IMR-90 (cell line): ENCODE results near the gene PRDM15. TPM values are rescaled to one million over a fixed set of nuclear protein-coding genes. Genes with fewer than 3 reads are reported as not detected.

Experiments used
- ATAC-seq: fragments of 200-7000 bp; cut with Tn5 transposase; 2 replicates; pipeline ENCODE4 v1.9.1; 2020; ENCODE audit warnings: low read depth, mild to moderate bottlenecking, moderate library complexity
- BruUV-seq: library from RNA; stranded (reverse); fragments of 400-500 nt; replicated peaks from 2 replicates; lab custom pipeline; 2021; lab: Mats Ljungman, UMichigan
- CTCF ChIA-PET: fragments of 300-600 bp; formaldehyde crosslinking; extraction: SDS; loops from one replicate; lab custom pipeline; 2021; ENCODE audit warnings: antibody characterized with exemption; lab: Yijun Ruan, JAX
- POLR2A ChIA-PET: fragments of 300-600 bp; sonication (Branson Sonifier 250); formaldehyde crosslinking; loops from one replicate; lab custom pipeline; 2022; ENCODE audit warnings: antibody characterized with exemption; ENCODE audit not compliant: unreplicated experiment; lab: Charles Lee
- DNase-seq: peaks from one replicate; pipeline ENCODE4 v3.0.0; 2013
- H2AFZ ChIP-seq: replicated peaks from 2 replicates; pipeline ENCODE3; 2013; ENCODE audit warnings: low read length, mild to moderate bottlenecking; ENCODE audit not compliant: poor library complexity
- H2AK5ac ChIP-seq: 2 replicates; pipeline ENCODE4 v1.6.1; 2013; ENCODE audit warnings: low read depth, low read length, inconsistent platforms
- H2AK9ac ChIP-seq: replicated peaks from 2 replicates; pipeline ENCODE3; 2013; ENCODE audit warnings: mild to moderate bottlenecking, low read depth, low read length, moderate library complexity; ENCODE audit not compliant: poor library complexity
- H2BK120ac ChIP-seq: 2 replicates; pipeline ENCODE4 v1.6.1; 2013; ENCODE audit warnings: low read depth, low read length, inconsistent platforms
- H2BK15ac ChIP-seq: 3 replicates; pipeline ENCODE4 v1.6.1; 2013; ENCODE audit warnings: low read depth, low read length, inconsistent platforms
- H2BK20ac ChIP-seq: 2 replicates; pipeline ENCODE4 v1.6.1; 2013; ENCODE audit warnings: low read depth, mild to moderate bottlenecking, inconsistent platforms, low read length, moderate library complexity
- H2BK5ac ChIP-seq: 2 replicates; pipeline ENCODE4 v1.6.1; 2013; ENCODE audit warnings: mild to moderate bottlenecking, low read depth, low read length, inconsistent platforms; ENCODE audit not compliant: poor library complexity, severe bottlenecking
- H3K14ac ChIP-seq: replicated peaks from 2 replicates; pipeline ENCODE4 v1.6.1; 2013; ENCODE audit warnings: low read depth, low read length, inconsistent platforms
- H3K18ac ChIP-seq: 2 replicates; pipeline ENCODE4 v1.6.1; 2013; ENCODE audit warnings: low read depth, low read length, control low read depth
- H3K23ac ChIP-seq: 2 replicates; pipeline ENCODE4 v1.6.1; 2013; ENCODE audit warnings: low read depth, low read length, inconsistent platforms
- H3K27ac ChIP-seq: 2 replicates; pipeline ENCODE4 v1.5.1; 2013; ENCODE audit warnings: mild to moderate bottlenecking, control low read depth, low read length; ENCODE audit not compliant: insufficient read depth
- H3K27me3 ChIP-seq: 2 replicates; pipeline ENCODE4 v1.6.1; 2013; ENCODE audit warnings: low read length; ENCODE audit not compliant: control insufficient read depth, insufficient read depth
- H3K36me3 ChIP-seq: 2 replicates; pipeline ENCODE4 v1.6.1; 2013; ENCODE audit warnings: low read length, mixed read lengths; ENCODE audit not compliant: control insufficient read depth, insufficient read depth
- H3K4ac ChIP-seq: 2 replicates; pipeline ENCODE4 v1.6.1; 2013; ENCODE audit warnings: low read depth, low read length, inconsistent platforms
- H3K4me1 ChIP-seq: 2 replicates; pipeline ENCODE4 v1.6.1; 2013; ENCODE audit warnings: low read length, mixed read lengths; ENCODE audit not compliant: control insufficient read depth, insufficient read depth
- H3K4me2 ChIP-seq: 2 replicates; pipeline ENCODE4 v1.6.1; 2013; ENCODE audit warnings: low read depth, mild to moderate bottlenecking, control low read depth, low read length, moderate library complexity
- H3K4me3 ChIP-seq: 2 replicates; pipeline ENCODE4 v1.5.1; 2013; ENCODE audit warnings: low read depth, mild to moderate bottlenecking, control low read depth, low read length, moderate library complexity; ENCODE audit not compliant: insufficient read depth
- H3K56ac ChIP-seq: 2 replicates; pipeline ENCODE4 v1.6.1; 2013; ENCODE audit warnings: low read length, inconsistent platforms; ENCODE audit not compliant: insufficient read depth; ENCODE audit errors: extremely low read depth
- H3K79me1 ChIP-seq, 2 experiments: 2 replicates each; pipeline ENCODE4 v1.6.1; 2013; ENCODE audit warnings: low read length in 2 of 2, inconsistent platforms in 1 of 2, low read depth in 1 of 2
- H3K9ac ChIP-seq: 2 replicates; pipeline ENCODE4 v1.6.1; 2013; ENCODE audit warnings: low read depth, low read length, control low read depth
- H3K9me1 ChIP-seq: 2 replicates; pipeline ENCODE4 v1.6.1; 2013; ENCODE audit warnings: low read length, inconsistent platforms; ENCODE audit not compliant: insufficient read depth
- H3K9me3 ChIP-seq: 2 replicates; pipeline ENCODE4 v1.6.1; 2013; ENCODE audit warnings: low read length; ENCODE audit not compliant: control insufficient read depth, insufficient read depth
- H4K20me1 ChIP-seq: 2 replicates; pipeline ENCODE4 v1.6.1; 2013; ENCODE audit warnings: low read length, inconsistent platforms; ENCODE audit not compliant: insufficient read depth
- H4K5ac ChIP-seq: 2 replicates; pipeline ENCODE4 v1.6.1; 2013; ENCODE audit warnings: mild to moderate bottlenecking, low read depth, low read length, control low read depth
- H4K8ac ChIP-seq, 2 experiments: 2 replicates each; pipeline ENCODE4 v1.6.1; 2013; ENCODE audit warnings: low read depth in 2 of 2, low read length in 2 of 2, control low read depth in 1 of 2, inconsistent platforms in 1 of 2
- H4K91ac ChIP-seq: 2 replicates; pipeline ENCODE4 v1.6.1; 2013; ENCODE audit warnings: low read depth, low read length, inconsistent platforms; ENCODE audit not compliant: insufficient read depth
- BHLHE40 ChIP-seq: fragments of 150-350 bp; IDR thresholded peaks from 2 replicates; pipeline ENCODE4 v1.6.1; 2016; ENCODE audit warnings: mild to moderate bottlenecking, low read depth, low read length
- CEBPB ChIP-seq: IDR thresholded peaks from 2 replicates; pipeline ENCODE4 v1.6.1; 2012; ENCODE audit warnings: low read depth, low read length, improper control_type of control experiment
- CTCF ChIP-seq: conservative IDR thresholded peaks from 2 replicates; pipeline ENCODE4 v1.5.1; 2012; ENCODE audit warnings: mild to moderate bottlenecking, low read depth, low read length, improper control_type of control experiment
- ELK1 ChIP-seq: fragments of 150-350 bp; IDR thresholded peaks from 2 replicates; pipeline ENCODE4 v1.6.1; 2016; ENCODE audit warnings: low read depth, mild to moderate bottlenecking, low read length, moderate library complexity, borderline replicate concordance
- FOS ChIP-seq: fragments of 150-350 bp; IDR thresholded peaks from 2 replicates; pipeline ENCODE4 v1.6.1; 2016; ENCODE audit warnings: low read depth, low read length
- MAZ ChIP-seq: IDR thresholded peaks from 2 replicates; pipeline ENCODE4 v1.6.1; 2012; ENCODE audit warnings: low read depth, mild to moderate bottlenecking, low read length, improper control_type of control experiment, moderate library complexity, borderline replicate concordance
- MXI1 ChIP-seq: IDR thresholded peaks from 2 replicates; pipeline ENCODE4 v1.6.1; 2012; ENCODE audit warnings: low read depth, mild to moderate bottlenecking, low read length, moderate library complexity, borderline replicate concordance
- POLR2A ChIP-seq: IDR thresholded peaks from 2 replicates; pipeline ENCODE4 v1.6.1; 2012; ENCODE audit warnings: mild to moderate bottlenecking, low read depth, low read length
- RAD21 ChIP-seq: IDR thresholded peaks from 2 replicates; pipeline ENCODE4 v1.6.1; 2012; ENCODE audit warnings: low read length, improper control_type of control experiment
- SMC3 ChIP-seq: fragments of 150-350 bp; IDR thresholded peaks from 2 replicates; pipeline ENCODE4 v1.6.1; 2016; ENCODE audit warnings: low read depth, mild to moderate bottlenecking, antibody characterized with exemption, low read length, moderate library complexity
- WGBS, 2 experiments: methylation state at CpG; one replicate each; pipeline versions ENCODE4 v1.1.5 to v1.1.7; 2013; ENCODE audit warnings: missing lambda C conversion rate in 2 of 2; ENCODE audit not compliant: insufficient read length in 1 of 2; ENCODE audit errors: extremely low coverage in 2 of 2; 5-methylcytosine and 5-hydroxymethylcytosine counted together
- dilution Hi-C: fragments of 300-500 bp; cut with HindIII; formaldehyde crosslinking; loops from one replicate; pipeline ENCODE4 v1.14.3; 2018; ENCODE audit warnings: low sequenced_read_pairs; ENCODE audit not compliant: unreplicated experiment
- in situ Hi-C: fragments of 300-500 bp; cut with MboI; formaldehyde crosslinking; loops from 3 replicates; pipeline ENCODE4 v1.14.3; 2019; ENCODE audit warnings: low sequenced_read_pairs, inconsistent platforms, mixed read lengths
- intact Hi-C: fragments of 100-400 bp; cut with micrococcal nuclease; formaldehyde crosslinking; loops from 2 replicates; pipeline ENCODE4 v1.10.0; 2022
- polyA plus RNA-seq, 3 experiments: library from polyadenylated mRNA; depleted of rRNA; stranded (reverse); fragments of >200 nt; gene quantifications; 2 replicates each; pipeline ENCODE4 v1.2.3, GENCODE V29; 2012; ENCODE audit warnings: low replicate concordance in 1 of 3
- total RNA-seq: library from RNA; depleted of rRNA; stranded (reverse); fragments of >200 nt; gene quantifications from 2 replicates; pipeline ENCODE4 v1.2.3, GENCODE V29; 2012
- TF ChIP-seq, protein P1 (sequence below): fragments of 150-350 bp; IDR thresholded peaks from 2 replicates; pipeline ENCODE4 v1.6.1; 2017; ENCODE audit warnings: mild to moderate bottlenecking, antibody characterized with exemption, low read length, low read depth

The PRDM15 gene
- total and polyA plus RNA-seq, 2 of the 4 experiments (the other 2 are of a cell fraction): 7.3 to 8.8 TPM

DNA sequence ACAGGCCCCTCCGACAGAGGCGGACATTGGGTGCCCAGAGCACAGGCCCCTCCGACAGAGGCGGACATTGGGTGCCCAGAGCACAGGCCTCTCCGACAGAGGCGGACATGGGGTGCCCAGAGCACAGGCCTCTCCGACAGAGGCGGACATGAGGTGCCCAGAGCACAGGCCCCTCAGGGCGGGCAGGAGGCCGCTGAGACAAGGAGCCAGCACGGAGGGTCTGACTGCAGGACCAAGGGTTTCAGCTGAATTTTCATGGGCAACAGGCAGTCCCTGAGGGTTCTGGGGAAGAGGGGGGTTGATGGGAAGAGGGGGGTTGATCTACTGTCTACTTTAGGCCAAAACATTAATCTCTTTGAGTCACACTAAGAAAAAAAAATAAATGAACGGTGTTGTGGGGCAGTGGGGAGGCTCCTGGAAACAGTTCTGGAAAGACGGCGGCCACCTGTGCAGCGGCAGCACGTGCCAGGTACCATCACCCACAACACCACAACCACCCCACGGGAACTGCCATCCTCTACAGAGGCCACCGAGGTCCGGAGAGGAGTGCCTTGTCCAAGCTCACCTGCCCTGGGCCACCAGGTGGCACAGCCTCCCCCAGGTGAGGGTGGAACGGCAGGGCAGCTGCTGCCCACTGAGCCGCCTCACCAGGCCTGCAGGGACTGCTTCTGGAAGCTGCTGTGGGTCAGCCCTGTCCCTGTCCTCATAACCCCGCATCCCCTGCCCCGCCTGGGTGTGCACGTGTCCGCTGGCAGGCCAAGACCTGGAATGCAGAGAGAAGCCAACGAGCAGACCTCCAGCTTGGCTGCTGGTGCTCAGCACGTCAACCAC lies 20.5 kb downstream of the PRDM15 start:
- H4K91ac ChIP-seq: no peak overlapping the region
- no peak for DNase-seq
- H3K18ac ChIP-seq: no peak overlapping the region
- no peak overlapping the region for H3K9ac ChIP-seq
- no peak overlapping the region for H2BK120ac ChIP-seq
- H2BK5ac ChIP-seq: no peak overlapping the region
- no peak overlapping the region for H4K8ac ChIP-seq
- H3K27me3 ChIP-seq: no peaks in the 10 kb centered on the region
- peaks cover 3 to 21% of the 10 kb centered on the region in 2 experiments; a peak in 2 of 4 replicates for H3K79me1 ChIP-seq
- no peak overlapping the region for H3K14ac ChIP-seq
- no peak overlapping the region for H3K4me2 ChIP-seq
- BruUV-seq: no TSS peak
- in situ Hi-C loops (no loop called here), dilution Hi-C loops (no loop called here), intact Hi-C loops (no loop called here)
- H2AK9ac ChIP-seq: no peak overlapping the region
- no peak overlapping the region for H2BK15ac ChIP-seq
- H3K4me3 ChIP-seq: no peak overlapping the region
- no peak overlapping the region for H3K56ac ChIP-seq
- no peak overlapping the region for H3K23ac ChIP-seq
- WGBS, 2 experiments: 92% methylated on average over 10 of the region's 27 CpGs; no CpG with 5 or more reads in 1 of the 2 experiments
- peaks cover 7% of the 10 kb centered on the region for H3K9me1 ChIP-seq
- no peak overlapping the region for H2AFZ ChIP-seq
- TF ChIP-seq, protein P1, sequence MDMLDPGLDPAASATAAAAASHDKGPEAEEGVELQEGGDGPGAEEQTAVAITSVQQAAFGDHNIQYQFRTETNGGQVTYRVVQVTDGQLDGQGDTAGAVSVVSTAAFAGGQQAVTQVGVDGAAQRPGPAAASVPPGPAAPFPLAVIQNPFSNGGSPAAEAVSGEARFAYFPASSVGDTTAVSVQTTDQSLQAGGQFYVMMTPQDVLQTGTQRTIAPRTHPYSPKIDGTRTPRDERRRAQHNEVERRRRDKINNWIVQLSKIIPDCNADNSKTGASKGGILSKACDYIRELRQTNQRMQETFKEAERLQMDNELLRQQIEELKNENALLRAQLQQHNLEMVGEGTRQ: no peak
- no peak for TF ChIP-seq POLR2A
- TF ChIP-seq MAZ: no peak
- no peak for TF ChIP-seq MXI1
- TF ChIP-seq CEBPB: no peak
- TF ChIP-seq ELK1: no peak
- no peak for TF ChIP-seq CTCF
- TF ChIP-seq SMC3: no peak
- TF ChIP-seq FOS: no peak
- no peak for TF ChIP-seq RAD21
- no peak for TF ChIP-seq BHLHE40
- H4K20me1 ChIP-seq: no peaks in the 10 kb centered on the region
- ATAC-seq: no peak
- no peak overlapping the region for H2BK20ac ChIP-seq
- no peak overlapping the region for H3K27ac ChIP-seq
- peaks cover 27% of the 10 kb centered on the region for H3K36me3 ChIP-seq
- peaks cover 2% of the 10 kb centered on the region; the same call in 1 of the 2 replicates for H3K4me1 ChIP-seq
- ChIA-PET POLR2A (no interaction called here), CTCF (no interaction called here)
- H3K4ac ChIP-seq: no peak overlapping the region
- no peaks in the 10 kb centered on the region for H3K9me3 ChIP-seq
- no peak overlapping the region for H2AK5ac ChIP-seq
- H4K5ac ChIP-seq: no peak overlapping the region
